Inflammatory macrophage (primary cell): ENCODE data around the gene CUL3.

Source experiments
- DNase-seq, 2 donors: peaks; one replicate each; pipeline ENCODE4 v3.0.0-alpha.2; 2020 to 2022

Gene CUL3

GRCh38 chr2:224579411-224579810, 5.8 kb downstream of the CUL3 start:
- DNase-seq = no peak

GRCh38 chr2:224577541-224577940, 7.6 kb downstream of the CUL3 start:
- no peak for DNase-seq

GRCh38 chr2:224576088-224576715, 9.0 kb downstream of the CUL3 start:
- no peak for DNase-seq

- DNase-seq = peak in 1 of 2 donors; percentile 30
These were observed 10.6 kb downstream of the CUL3 start for GRCh38 chr2:224574423-224575084.

GRCh38 chr2:224573724-224574123, 11.4 kb downstream of the CUL3 start:
- no peak for DNase-seq

GRCh38 chr2:224572338-224572737, 12.8 kb downstream of the CUL3 start:
- no peak for DNase-seq

- no peak for DNase-seq
These were observed 14.7 kb downstream of the CUL3 start for GRCh38 chr2:224570328-224570993.

- no peak for DNase-seq
These were observed 15.5 kb downstream of the CUL3 start for GRCh38 chr2:224569654-224570053.

GRCh38 chr2:224565452-224566035, 19.6 kb downstream of the CUL3 start:
- DNase-seq = no peak

- DNase-seq = no peak
These were observed 21.6 kb downstream of the CUL3 start for GRCh38 chr2:224563537-224563936.

GRCh38 chr2:224562831-224563230, 22.3 kb downstream of the CUL3 start:
- DNase-seq = no peak

GRCh38 chr2:224561234-224562005, 23.7 kb downstream of the CUL3 start:
- peak in 1 of 2 donors; percentile 25 for DNase-seq

GRCh38 chr2:224560549-224560948, 24.6 kb downstream of the CUL3 start:
- no peak for DNase-seq

GRCh38 chr2:224557610-224558009, 27.6 kb downstream of the CUL3 start:
- no peak for DNase-seq

- DNase-seq = no peak
These were observed 28.8 kb downstream of the CUL3 start for GRCh38 chr2:224556381-224556780.

- no peak for DNase-seq
These were observed 29.3 kb downstream of the CUL3 start for GRCh38 chr2:224555823-224556366.

- no peak for DNase-seq
These were observed 32.4 kb downstream of the CUL3 start for GRCh38 chr2:224552771-224553170.

- no peak for DNase-seq
These were observed 33.5 kb downstream of the CUL3 start for GRCh38 chr2:224551693-224552092.

- DNase-seq = no peak
These were observed 38.2 kb downstream of the CUL3 start for GRCh38 chr2:224546926-224547325.

GRCh38 chr2:224545884-224546644, 39.1 kb downstream of the CUL3 start:
- DNase-seq = no peak

GRCh38 chr2:224543939-224544338, 41.2 kb downstream of the CUL3 start:
- DNase-seq = no peak
